Sigmoid colon (tissue), 7 donors: ENCODE measurements around the gene TMEM263. TPM values are rescaled to one million over a fixed set of nuclear protein-coding genes. Genes with fewer than 3 reads are reported as not detected.

Experiments used
- DNase-seq: peaks from one replicate; pipeline ENCODE4 v3.0.0-alpha.2; 2019
- H3K27ac ChIP-seq, 4 donors: fragments of 200-600 bp; sonication (generic); one replicate each; pipeline ENCODE4 v1.5.1; 2016 to 2019; ENCODE audit warnings: mild to moderate bottlenecking in 1 of 4
- H3K27me3 ChIP-seq, 3 donors: fragments of 200-600 bp; sonication (generic); one replicate each; pipeline ENCODE4 v1.5.1; 2019; ENCODE audit warnings: mild to moderate bottlenecking in 1 of 3
- H3K36me3 ChIP-seq, 4 donors: fragments of 200-600 bp; sonication (generic); one replicate each; pipeline ENCODE4 v1.5.1; 2016 to 2019
- H3K4me1 ChIP-seq, 4 donors: fragments of 200-600 bp; sonication (generic); one replicate each; pipeline ENCODE4 v1.5.1; 2017 to 2019
- H3K4me3 ChIP-seq, 4 donors: fragments of 200-600 bp; sonication (generic); one replicate each; pipeline ENCODE4 v1.5.1; 2017 to 2019; ENCODE audit warnings: mild to moderate bottlenecking in 2 of 4, moderate library complexity in 1 of 4
- H3K9me3 ChIP-seq, 4 donors: fragments of 200-600 bp in 3 of 4; sonication (generic) in 3 of 4; one replicate each; pipeline versions ENCODE4 v1.5.1 to v1.6.1; 2013 to 2019
- CTCF ChIP-seq, 4 experiments: fragments of 450-650 bp in 3 of 4; fragments of 200-600 bp in 1 of 4; IDR thresholded peaks; one replicate each; pipeline ENCODE4 v1.5.1; 2016 to 2019; ENCODE audit warnings: antibody characterized with exemption in 4 of 4, mild to moderate bottlenecking in 3 of 4, moderate library complexity in 2 of 4
- EP300 ChIP-seq, 4 donors: sonication (generic); formaldehyde crosslinking; IDR thresholded peaks; one replicate each; pipeline ENCODE4 v1.6.1; 2017; ENCODE audit warnings: antibody characterized with exemption in 4 of 4
- POLR2A ChIP-seq, 2 donors: fragments of 450-650 bp; IDR thresholded peaks; one replicate each; pipeline ENCODE4 v1.6.1; 2016; ENCODE audit warnings: antibody characterized with exemption in 2 of 2, mild to moderate bottlenecking in 2 of 2, moderate library complexity in 2 of 2
- POLR2AphosphoS5 ChIP-seq, 4 donors: sonication (generic); formaldehyde crosslinking; IDR thresholded peaks; one replicate each; pipeline ENCODE4 v1.6.1; 2017; ENCODE audit warnings: antibody characterized with exemption in 4 of 4
- WGBS, 2 donors: extraction: QIAGEN DNeasy Blood & Tissue Kit; methylation state at CpG; one replicate each; pipeline ENCODE4 v1.1.7; 2013; 5-methylcytosine and 5-hydroxymethylcytosine counted together
- intact Hi-C: fragments of 100-400 bp; cut with DNase I; formaldehyde crosslinking; loops from one replicate; pipeline ENCODE4 v1.15.1; 2023
- polyA plus RNA-seq, 3 donors: library from polyadenylated mRNA; stranded (reverse); fragments of 200-250 nt; gene quantifications; one replicate each; pipeline ENCODE4 v1.2.3, GENCODE V29; 2013
- total RNA-seq, 4 donors: library from RNA; depleted of rRNA; stranded (reverse); fragments of >200 nt; gene quantifications; one replicate each; pipeline ENCODE4 v1.1.0, GENCODE V29; 2016
- donor health status: healthy with polysubstance abuse.
- donor health status: Bipolar disorder and iron deficiency.
- donor health status: healthy.

TMEM263 gene
- total and polyA plus RNA-seq, 7 donors: 12.6 to 51.7 (median 39.5) TPM

DNA sequence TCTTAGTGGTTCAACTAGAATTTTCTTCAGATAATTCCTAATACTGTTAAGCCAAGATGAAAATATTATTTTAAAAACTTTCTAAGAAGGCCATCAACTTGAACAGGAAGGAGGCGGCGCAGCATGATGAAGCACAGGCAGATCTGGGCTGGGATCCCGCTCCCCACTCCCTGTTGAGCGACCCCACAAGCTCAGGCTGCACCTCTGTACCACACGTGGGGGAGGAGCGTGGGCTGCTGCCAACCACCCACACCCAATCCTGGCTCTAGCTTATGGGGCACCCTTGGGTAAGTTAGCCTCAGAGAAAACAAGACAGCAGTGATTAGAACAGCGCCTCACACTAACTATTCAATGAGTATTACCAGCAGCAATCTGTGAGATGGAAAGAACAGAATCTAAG, 25.2 kb downstream of the TMEM263 start:
- no peak for TF ChIP-seq POLR2AphosphoS5 (IDR thresholded peaks at IDR 0.05)
- TF ChIP-seq POLR2A (IDR thresholded peaks at IDR 0.05): no peak
- no peak for TF ChIP-seq EP300 (IDR thresholded peaks at IDR 0.05)
- TF ChIP-seq CTCF (IDR thresholded peaks at IDR 0.05): no peak
- Histone ChIP-seq H3K27ac (peak overlapping the region; percentile 17 to 44 (median 28)), H3K9me3 (no peaks in the 10 kb centered on the region), H3K27me3 (no peaks in the 10 kb centered on the region), H3K36me3 (peaks cover 0 to 23% (median 3%) of the 10 kb centered on the region in 4 donors), H3K4me1 (peaks cover 0 to 55% (median 46%) of the 10 kb centered on the region in 4 donors), H3K4me3 (no peak overlapping the region)
- DNase-seq: no peak
- WGBS, 2 donors: 81 to 88% methylated on average over 7 of the region's 7 CpGs
- intact Hi-C loops: no loop called here

DNA sequence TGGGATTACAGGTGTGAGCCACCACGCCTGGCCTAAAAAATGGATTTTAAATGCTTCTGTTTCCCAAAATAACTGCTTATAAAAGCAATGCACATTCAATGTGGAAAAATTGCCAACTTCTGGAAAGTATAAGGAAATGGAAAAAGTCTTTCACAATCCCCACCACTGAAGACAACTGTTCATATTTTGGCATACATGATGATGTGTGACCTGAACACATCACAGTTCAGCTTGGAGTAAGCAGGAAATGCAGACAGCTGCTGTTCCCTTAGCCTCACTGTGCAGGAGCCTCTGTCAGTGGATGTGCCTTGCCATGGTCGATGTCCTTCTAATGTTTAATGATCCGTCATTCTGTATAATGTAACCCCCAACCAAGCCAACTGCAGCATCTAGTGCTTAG, 26.1 kb downstream of the TMEM263 start:
- no peak for DNase-seq
- H3K4me1 ChIP-seq: peaks cover 0 to 51% (median 42%) of the 10 kb centered on the region in 4 donors
- H3K9me3 ChIP-seq: no peaks in the 10 kb centered on the region
- WGBS, 2 donors: 85 to 92% methylated on average over 3 of the region's 3 CpGs
- no peak overlapping the region for H3K4me3 ChIP-seq
- peak overlapping the region in 2 of 4 donors; percentile 0 to 31 for H3K27ac ChIP-seq
- H3K27me3 ChIP-seq: no peaks in the 10 kb centered on the region
- intact Hi-C loops: no loop called here
- H3K36me3 ChIP-seq: peaks cover 0 to 23% (median 3%) of the 10 kb centered on the region in 4 donors
- no peak for TF ChIP-seq CTCF (IDR thresholded peaks at IDR 0.05)
- peak in 1 of 4 donors; percentile 35 for TF ChIP-seq POLR2AphosphoS5 (IDR thresholded peaks at IDR 0.05)
- TF ChIP-seq EP300 (IDR thresholded peaks at IDR 0.05): no peak
- TF ChIP-seq POLR2A (IDR thresholded peaks at IDR 0.05): no peak

DNA sequence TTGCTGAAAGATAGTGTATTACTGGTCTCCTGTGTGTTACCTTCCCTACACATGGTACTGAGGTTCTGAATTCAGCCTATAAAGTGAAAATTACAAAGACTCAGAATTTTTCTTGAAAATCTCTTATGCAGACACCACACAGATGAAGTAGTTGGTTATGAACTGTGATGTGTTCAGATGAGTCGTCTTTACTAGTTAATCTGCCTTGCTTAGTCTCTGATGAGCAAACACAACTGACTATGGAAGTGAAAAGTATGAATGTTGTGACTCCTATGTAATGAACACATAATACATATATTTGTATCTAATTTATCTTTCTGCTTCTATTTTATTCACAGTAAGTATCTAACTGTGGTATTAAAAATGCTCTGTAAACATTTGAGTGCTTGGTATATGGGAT, 26.5 kb downstream of the TMEM263 start:
- TF ChIP-seq POLR2A (IDR thresholded peaks at IDR 0.05) (no peak), POLR2AphosphoS5 (IDR thresholded peaks at IDR 0.05) (no peak), CTCF (IDR thresholded peaks at IDR 0.05) (no peak), EP300 (IDR thresholded peaks at IDR 0.05) (no peak)
- peaks cover 0 to 23% (median 3%) of the 10 kb centered on the region in 4 donors for H3K36me3 ChIP-seq
- H3K4me1 ChIP-seq: peaks cover 0 to 48% (median 38%) of the 10 kb centered on the region in 4 donors
- no peaks in the 10 kb centered on the region for H3K9me3 ChIP-seq
- no peaks in the 10 kb centered on the region for H3K27me3 ChIP-seq
- no peak overlapping the region for H3K4me3 ChIP-seq
- WGBS, 2 donors: 84 to 89% methylated on average over 1 of the region's 1 CpG
- no peak for DNase-seq
- intact Hi-C loops: no loop called here
- H3K27ac ChIP-seq: peak overlapping the region in 2 of 4 donors; percentile 0 to 22

GRCh38 chr12:106984588-106985137, 29.0 kb downstream of the TMEM263 start:
- H3K27me3 ChIP-seq: no peaks in the 10 kb centered on the region
- DNase-seq: no peak
- TF ChIP-seq POLR2A (IDR thresholded peaks at IDR 0.05) (no peak), POLR2AphosphoS5 (IDR thresholded peaks at IDR 0.05) (no peak), EP300 (IDR thresholded peaks at IDR 0.05) (no peak), CTCF (IDR thresholded peaks at IDR 0.05) (no peak)
- WGBS, 2 donors: 87 to 93% methylated on average over 6 of the region's 6 CpGs
- peaks cover 0 to 23% (median 3%) of the 10 kb centered on the region in 4 donors for H3K36me3 ChIP-seq
- H3K4me3 ChIP-seq: no peak overlapping the region
- no peak overlapping the region for H3K27ac ChIP-seq
- peaks cover 0 to 41% (median 23%) of the 10 kb centered on the region in 4 donors for H3K4me1 ChIP-seq
- no peaks in the 10 kb centered on the region for H3K9me3 ChIP-seq
- intact Hi-C loops: no loop called here
